ENCODE data around the gene HOXC5. TPM values are rescaled to one million over a fixed set of nuclear protein-coding genes. Genes with fewer than 3 reads are reported as not detected.

The HOXC5 gene
- total RNA-seq, 2 donors from 2014 or later, result not detected

DNA sequence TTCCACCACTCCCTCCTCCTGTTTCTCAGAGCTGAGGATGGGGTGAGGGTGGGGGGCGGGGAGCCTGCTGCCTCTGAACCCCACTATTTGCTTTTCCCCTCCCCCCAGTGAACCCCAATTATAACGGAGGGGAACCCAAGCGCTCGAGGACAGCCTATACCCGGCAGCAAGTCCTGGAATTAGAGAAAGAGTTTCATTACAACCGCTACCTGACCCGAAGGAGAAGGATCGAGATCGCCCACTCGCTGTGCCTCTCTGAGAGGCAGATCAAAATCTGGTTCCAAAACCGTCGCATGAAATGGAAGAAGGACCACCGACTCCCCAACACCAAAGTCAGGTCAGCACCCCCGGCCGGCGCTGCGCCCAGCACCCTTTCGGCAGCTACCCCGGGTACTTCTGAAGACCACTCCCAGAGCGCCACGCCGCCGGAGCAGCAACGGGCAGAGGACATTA is 21.9 kb downstream of the HOXC5 start:
- no peaks in the 10 kb centered on the region for H3K36me3 ChIP-seq (ENCODE audit: control insufficient read depth, insufficient read depth, low read length)
- no peak overlapping the region for H3K9ac ChIP-seq (ENCODE audit: extremely low read depth, low read length, poor library complexity, severe bottlenecking)
- peaks cover 100% of the 10 kb centered on the region for H3K27me3 ChIP-seq (ENCODE audit: control insufficient read depth, insufficient read depth, low read length, poor library complexity, severe bottlenecking)
- no peak overlapping the region for H3K27ac ChIP-seq (ENCODE audit: low read depth, low read length)
- H3K27ac Mint-ChIP-seq, result no peak overlapping the region
- H3K4me1 ChIP-seq (ENCODE audit: control insufficient read depth, insufficient read depth, low read length), result no peaks in the 10 kb centered on the region
- peaks cover 100% of the 10 kb centered on the region for H3K27me3 Mint-ChIP-seq (ENCODE audit: insufficient read depth)
- H3K9me3 ChIP-seq (ENCODE audit: control insufficient read depth, low read length), result no peaks in the 10 kb centered on the region
- DNase-seq, result no peak
- no peak overlapping the region for H3K4me3 ChIP-seq (ENCODE audit: low read length)
- no peak overlapping the region for H3K4me3 Mint-ChIP-seq
- peaks cover 3% of the 10 kb centered on the region for H3K4me1 Mint-ChIP-seq
- H3K36me3 Mint-ChIP-seq (ENCODE audit: low read depth), result no peaks in the 10 kb centered on the region
- TF ChIP-seq, protein P1, sequence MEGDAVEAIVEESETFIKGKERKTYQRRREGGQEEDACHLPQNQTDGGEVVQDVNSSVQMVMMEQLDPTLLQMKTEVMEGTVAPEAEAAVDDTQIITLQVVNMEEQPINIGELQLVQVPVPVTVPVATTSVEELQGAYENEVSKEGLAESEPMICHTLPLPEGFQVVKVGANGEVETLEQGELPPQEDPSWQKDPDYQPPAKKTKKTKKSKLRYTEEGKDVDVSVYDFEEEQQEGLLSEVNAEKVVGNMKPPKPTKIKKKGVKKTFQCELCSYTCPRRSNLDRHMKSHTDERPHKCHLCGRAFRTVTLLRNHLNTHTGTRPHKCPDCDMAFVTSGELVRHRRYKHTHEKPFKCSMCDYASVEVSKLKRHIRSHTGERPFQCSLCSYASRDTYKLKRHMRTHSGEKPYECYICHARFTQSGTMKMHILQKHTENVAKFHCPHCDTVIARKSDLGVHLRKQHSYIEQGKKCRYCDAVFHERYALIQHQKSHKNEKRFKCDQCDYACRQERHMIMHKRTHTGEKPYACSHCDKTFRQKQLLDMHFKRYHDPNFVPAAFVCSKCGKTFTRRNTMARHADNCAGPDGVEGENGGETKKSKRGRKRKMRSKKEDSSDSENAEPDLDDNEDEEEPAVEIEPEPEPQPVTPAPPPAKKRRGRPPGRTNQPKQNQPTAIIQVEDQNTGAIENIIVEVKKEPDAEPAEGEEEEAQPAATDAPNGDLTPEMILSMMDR (conservative IDR thresholded peaks at IDR 0.05), result no peak
- 5 to 6% methylated on average over 11 to 23 of the region's 24 CpGs for WGBS, 2 experiments (ENCODE audit: insufficient coverage in 1 of 2, insufficient read length in 1 of 2)
- H3K9me3 Mint-ChIP-seq, result no peaks in the 10 kb centered on the region

GRCh38 chr12:54055552-54055951 is 22.7 kb downstream of the HOXC5 start:
- TF ChIP-seq, protein P1 (conservative IDR thresholded peaks at IDR 0.05), result no peak
- no peaks in the 10 kb centered on the region for H3K36me3 ChIP-seq (ENCODE audit: control insufficient read depth, insufficient read depth, low read length)
- Mint-ChIP-seq H3K27ac (no peak overlapping the region), H3K4me1 (peaks cover 3% of the 10 kb centered on the region), H3K36me3 (ENCODE audit: low read depth) (no peaks in the 10 kb centered on the region), H3K27me3 (ENCODE audit: insufficient read depth) (peaks cover 100% of the 10 kb centered on the region), H3K9me3 (no peaks in the 10 kb centered on the region), H3K4me3 (no peak overlapping the region)
- H3K4me3 ChIP-seq (ENCODE audit: low read length), result no peak overlapping the region
- no peaks in the 10 kb centered on the region for H3K9me3 ChIP-seq (ENCODE audit: control insufficient read depth, low read length)
- DNase-seq, result no peak
- no peak overlapping the region for H3K9ac ChIP-seq (ENCODE audit: extremely low read depth, low read length, poor library complexity, severe bottlenecking)
- no peaks in the 10 kb centered on the region for H3K4me1 ChIP-seq (ENCODE audit: control insufficient read depth, insufficient read depth, low read length)
- 6% methylated on average over 2 of the region's 2 CpGs; no CpG with 5 or more reads in 1 of the 2 experiments for WGBS, 2 experiments (ENCODE audit: insufficient coverage in 1 of 2, insufficient read length in 1 of 2)
- H3K27me3 ChIP-seq (ENCODE audit: control insufficient read depth, insufficient read depth, low read length, poor library complexity, severe bottlenecking), result peaks cover 100% of the 10 kb centered on the region
- no peak overlapping the region for H3K27ac ChIP-seq (ENCODE audit: low read depth, low read length)

- TF ChIP-seq, protein P1 (conservative IDR thresholded peaks at IDR 0.05), result no peak
- no peaks in the 10 kb centered on the region for H3K36me3 Mint-ChIP-seq (ENCODE audit: low read depth)
- H3K4me1 Mint-ChIP-seq, result peaks cover 3% of the 10 kb centered on the region
- no peaks in the 10 kb centered on the region for H3K4me1 ChIP-seq (ENCODE audit: control insufficient read depth, insufficient read depth, low read length)
- H3K9me3 Mint-ChIP-seq, result no peaks in the 10 kb centered on the region
- peaks cover 100% of the 10 kb centered on the region for H3K27me3 ChIP-seq (ENCODE audit: control insufficient read depth, insufficient read depth, low read length, poor library complexity, severe bottlenecking)
- peaks cover 100% of the 10 kb centered on the region for H3K27me3 Mint-ChIP-seq (ENCODE audit: insufficient read depth)
- no peak overlapping the region for H3K4me3 ChIP-seq (ENCODE audit: low read length)
- H3K27ac ChIP-seq (ENCODE audit: low read depth, low read length), result no peak overlapping the region
- H3K9ac ChIP-seq (ENCODE audit: extremely low read depth, low read length, poor library complexity, severe bottlenecking), result no peak overlapping the region
- DNase-seq, result no peak
- no peak overlapping the region for H3K27ac Mint-ChIP-seq
- H3K9me3 ChIP-seq (ENCODE audit: control insufficient read depth, low read length), result no peaks in the 10 kb centered on the region
- no peak overlapping the region for H3K4me3 Mint-ChIP-seq
- no peaks in the 10 kb centered on the region for H3K36me3 ChIP-seq (ENCODE audit: control insufficient read depth, insufficient read depth, low read length)
These were observed 23.3 kb downstream of the HOXC5 start for GRCh38 chr12:54056110-54056509.
